H9 (cell line): ENCODE measurements around the gene IL1RL2. TPM values are rescaled to one million over a fixed set of nuclear protein-coding genes. Genes with fewer than 3 reads are reported as not detected.

Experiments used
- DNase-seq: peaks from one replicate; pipeline ENCODE4 v3.0.0-alpha.2; 2017
- H2AFZ ChIP-seq: one replicate; pipeline ENCODE4 v1.6.1; 2013; ENCODE audit warnings: mild to moderate bottlenecking, low read length, control low read depth, moderate library complexity
- H2AK5ac ChIP-seq: 2 replicates; pipeline ENCODE4 v1.6.1; 2013; ENCODE audit warnings: low read length, control low read depth, mixed read lengths; ENCODE audit not compliant: insufficient read length
- H2BK120ac ChIP-seq: one replicate; pipeline ENCODE4 v1.6.1; 2013; ENCODE audit warnings: low read depth, mild to moderate bottlenecking, low read length, control low read depth, inconsistent platforms; ENCODE audit not compliant: poor library complexity, severe bottlenecking
- H2BK12ac ChIP-seq: 2 replicates; pipeline ENCODE4 v1.6.1; 2013; ENCODE audit warnings: low read length, control low read depth, mixed read lengths, low read depth; ENCODE audit not compliant: insufficient read length
- H2BK15ac ChIP-seq: 2 replicates; pipeline ENCODE4 v1.6.1; 2013; ENCODE audit warnings: low read depth, low read length, control low read depth
- H2BK20ac ChIP-seq: one replicate; pipeline ENCODE4 v1.6.1; 2013; ENCODE audit warnings: low read depth, mild to moderate bottlenecking, low read length, control low read depth, inconsistent platforms; ENCODE audit not compliant: poor library complexity, severe bottlenecking
- H2BK5ac ChIP-seq: 2 replicates; pipeline ENCODE4 v1.6.1; 2013; ENCODE audit warnings: low read length, control low read depth, mixed read lengths; ENCODE audit not compliant: insufficient read length
- H3K14ac ChIP-seq: 2 replicates; pipeline ENCODE4 v1.6.1; 2013; ENCODE audit warnings: low read length, control low read depth; ENCODE audit not compliant: insufficient read depth
- H3K18ac ChIP-seq: 2 replicates; pipeline ENCODE4 v1.6.1; 2013; ENCODE audit warnings: low read depth, mild to moderate bottlenecking, mixed read lengths, low read length, control low read depth; ENCODE audit not compliant: insufficient read length
- H3K23ac ChIP-seq: 2 replicates; pipeline ENCODE4 v1.6.1; 2013; ENCODE audit warnings: low read length, control low read depth, mixed read lengths, low read depth; ENCODE audit not compliant: insufficient read length
- H3K23me2 ChIP-seq: 2 replicates; pipeline ENCODE4 v1.6.1; 2013; ENCODE audit warnings: low read depth, mild to moderate bottlenecking, mixed read lengths, low read length, control low read depth; ENCODE audit not compliant: insufficient read length, poor library complexity, severe bottlenecking
- H3K27ac ChIP-seq: 2 replicates; pipeline ENCODE4 v1.5.1; 2013; ENCODE audit warnings: low read length, control low read depth, mixed read lengths, low read depth; ENCODE audit not compliant: insufficient read length
- H3K27me3 ChIP-seq: 2 replicates; pipeline ENCODE4 v1.6.1; 2013; ENCODE audit warnings: low read length, control low read depth, inconsistent platforms; ENCODE audit not compliant: insufficient read depth
- H3K4ac ChIP-seq: 2 replicates; pipeline ENCODE4 v1.6.1; 2013; ENCODE audit warnings: low read depth, mild to moderate bottlenecking, control low read depth, inconsistent platforms, low read length, moderate library complexity
- H3K4me1 ChIP-seq: 2 replicates; pipeline ENCODE4 v1.6.1; 2013; ENCODE audit warnings: low read length, control low read depth, inconsistent platforms; ENCODE audit not compliant: insufficient read depth
- H3K4me2 ChIP-seq: 2 replicates; pipeline ENCODE4 v1.6.1; 2013; ENCODE audit warnings: low read length, control low read depth, mixed read lengths; ENCODE audit not compliant: insufficient read length, insufficient read depth
- H3K56ac ChIP-seq: 2 replicates; pipeline ENCODE4 v1.6.1; 2013; ENCODE audit warnings: low read depth, mild to moderate bottlenecking, mixed read lengths, low read length, control low read depth; ENCODE audit not compliant: insufficient read length
- H3K79me1 ChIP-seq: 2 replicates; pipeline ENCODE4 v1.6.1; 2013; ENCODE audit warnings: low read depth, mild to moderate bottlenecking, moderate library complexity, low read length, control low read depth, inconsistent platforms; ENCODE audit not compliant: insufficient read depth, poor library complexity, severe bottlenecking
- H3K79me2 ChIP-seq: 2 replicates; pipeline ENCODE4 v1.6.1; 2013; ENCODE audit warnings: low read length, control low read depth, inconsistent platforms; ENCODE audit not compliant: insufficient read depth
- H3K9ac ChIP-seq: 2 replicates; pipeline ENCODE4 v1.6.1; 2013; ENCODE audit warnings: low read length, control low read depth, mixed read lengths; ENCODE audit not compliant: insufficient read length; ENCODE audit errors: extremely low read depth
- H3K9me3 ChIP-seq: one replicate; pipeline ENCODE4 v1.6.1; 2013; ENCODE audit warnings: low read depth, low read length, inconsistent platforms; ENCODE audit not compliant: control insufficient read depth
- H3T11ph ChIP-seq: one replicate; pipeline ENCODE4 v1.6.1; 2013; ENCODE audit warnings: mild to moderate bottlenecking, low read length, control low read depth, inconsistent platforms
- H4K20me1 ChIP-seq: one replicate; pipeline ENCODE4 v1.6.1; 2013; ENCODE audit not compliant: control insufficient read depth, insufficient read length, insufficient read depth
- H4K5ac ChIP-seq: 2 replicates; pipeline ENCODE4 v1.6.1; 2013; ENCODE audit warnings: low read depth, mild to moderate bottlenecking, mixed read lengths, low read length, control low read depth; ENCODE audit not compliant: insufficient read length
- H4K8ac ChIP-seq: replicated peaks from 2 replicates; pipeline ENCODE4 v1.6.1; 2013; ENCODE audit warnings: low read length, control low read depth, mixed read lengths, low read depth; ENCODE audit not compliant: insufficient read length
- H4K91ac ChIP-seq: 2 replicates; pipeline ENCODE4 v1.6.1; 2013; ENCODE audit warnings: low read depth, mild to moderate bottlenecking, moderate library complexity, mixed read lengths, low read length, control low read depth; ENCODE audit not compliant: insufficient read length
- H3K27ac Mint-ChIP-seq, 3 experiments: 2 replicates in 2 of 3; 3 replicates in 1 of 3; pipeline ENCODE4 v1.8.0; 2020 to 2021; ENCODE audit warnings: mixed read lengths in 3 of 3, mild to moderate bottlenecking in 1 of 3, moderate library complexity in 1 of 3
- H3K27me3 Mint-ChIP-seq: 2 replicates; pipeline ENCODE4 v1.8.0; 2021; ENCODE audit warnings: low read depth, mild to moderate bottlenecking, moderate library complexity, mixed read lengths
- H3K36me3 Mint-ChIP-seq, 3 experiments: 2 replicates in 2 of 3; 3 replicates in 1 of 3; pipeline ENCODE4 v1.8.0; 2020 to 2021; ENCODE audit warnings: low read depth in 3 of 3, mixed read lengths in 3 of 3; ENCODE audit not compliant: insufficient read depth in 1 of 3
- H3K4me1 Mint-ChIP-seq, 2 experiments: 2 replicates each; pipeline ENCODE4 v1.8.0; 2020; ENCODE audit warnings: mixed read lengths in 2 of 2
- H3K4me3 Mint-ChIP-seq, 2 experiments: 2 replicates in 1 of 2; 3 replicates in 1 of 2; pipeline ENCODE4 v1.8.0; 2020 to 2021; ENCODE audit warnings: mild to moderate bottlenecking in 2 of 2, mixed read lengths in 2 of 2, moderate library complexity in 1 of 2
- H3K9me3 Mint-ChIP-seq, 2 experiments: 2 replicates in 1 of 2; 3 replicates in 1 of 2; pipeline ENCODE4 v1.8.0; 2020; ENCODE audit warnings: mild to moderate bottlenecking in 2 of 2, mixed read lengths in 2 of 2, moderate library complexity in 1 of 2
- CTCF ChIP-seq: fragments of 200-600 bp; sonication (generic); conservative IDR thresholded peaks from 3 replicates; pipeline ENCODE4 v1.8.0; 2021; ENCODE audit warnings: antibody characterized with exemption, mild to moderate bottlenecking
- WGBS: extraction: QIAGEN DNeasy Blood & Tissue Kit; methylation state at CpG from one replicate; pipeline ENCODE4 v1.1.7; 2013; ENCODE audit warnings: missing lambda C conversion rate, low lambda C conversion rate, mixed read lengths; ENCODE audit not compliant: insufficient read length; ENCODE audit errors: extremely low coverage; 5-methylcytosine and 5-hydroxymethylcytosine counted together
- total RNA-seq: library from RNA; stranded (reverse); gene quantifications from 2 replicates; pipeline ENCODE4 v1.2.1, GENCODE V29; 2021

IL1RL2 gene
- total RNA-seq, 1 experiment from 2014 or later, result not detected

DNA sequence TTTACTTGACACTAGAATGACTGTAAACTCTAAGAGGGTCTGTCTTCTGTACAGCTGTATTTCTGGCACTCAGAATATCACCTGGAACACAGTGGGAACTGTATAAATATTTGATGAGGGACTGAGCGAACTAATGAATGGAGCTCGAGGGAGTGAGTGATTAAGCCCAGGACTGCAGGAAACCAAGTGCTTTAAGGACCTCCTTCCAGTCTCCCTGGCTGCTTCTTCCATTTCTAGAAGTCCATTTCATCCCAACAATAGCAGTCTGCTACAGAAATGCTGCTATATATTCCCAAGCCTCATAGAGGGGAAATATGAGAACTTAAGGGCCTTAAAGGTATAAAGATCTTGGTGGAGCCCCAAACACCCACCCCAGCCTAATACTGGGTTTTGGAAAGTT is 2.8 kb upstream of the IL1RL2 start:
- no peak overlapping the region for H4K5ac ChIP-seq
- Mint-ChIP-seq H3K4me3 (no peak overlapping the region), H3K4me1 (peaks cover 0 to 4% of the 10 kb centered on the region in 2 experiments; a peak in 2 of 4 replicates), H3K27ac (no peak overlapping the region), H3K27me3 (peaks cover 37% of the 10 kb centered on the region), H3K36me3 (no peaks in the 10 kb centered on the region), H3K9me3 (peaks cover 0 to 2% of the 10 kb centered on the region in 2 experiments; a peak in 1 of 5 replicates)
- no peak for DNase-seq
- H3K9me3 ChIP-seq, result no peaks in the 10 kb centered on the region
- H2BK12ac ChIP-seq, result no peak overlapping the region
- no peak overlapping the region for H2AFZ ChIP-seq
- TF ChIP-seq CTCF, result no peak
- no peak overlapping the region for H3K18ac ChIP-seq
- H2BK120ac ChIP-seq, result no peak overlapping the region
- H3K27ac ChIP-seq, result no peak overlapping the region
- no peak overlapping the region for H3K4ac ChIP-seq
- no peak overlapping the region for H3K4me2 ChIP-seq
- no peak overlapping the region for H4K91ac ChIP-seq
- no peak overlapping the region for H2BK15ac ChIP-seq
- H3K56ac ChIP-seq, result no peak overlapping the region
- no peak overlapping the region for H2AK5ac ChIP-seq
- H3K79me2 ChIP-seq, result no peaks in the 10 kb centered on the region
- H4K8ac ChIP-seq, result no peak overlapping the region
- no peaks in the 10 kb centered on the region for H4K20me1 ChIP-seq
- no peaks in the 10 kb centered on the region for H3K4me1 ChIP-seq
- no peak overlapping the region for H3K14ac ChIP-seq
- WGBS, result no CpG with 5 or more reads among the region's 2 CpGs
- H3K9ac ChIP-seq, result no peak overlapping the region
- no peak overlapping the region for H3K23ac ChIP-seq
- H2BK5ac ChIP-seq, result no peak overlapping the region
- H2BK20ac ChIP-seq, result no peak overlapping the region
- no peaks in the 10 kb centered on the region for H3K79me1 ChIP-seq
- no peaks in the 10 kb centered on the region for H3K23me2 ChIP-seq
- H3T11ph ChIP-seq, result no peak overlapping the region
- H3K27me3 ChIP-seq, result peaks cover 4% of the 10 kb centered on the region
